ENCODE data around the gene ELN. TPM values are rescaled to one million over a fixed set of nuclear protein-coding genes. Genes with fewer than 3 reads are reported as not detected.
A peak's percentile ranks its signal among the peaks of the same experiment; 100 is the strongest.

ELN gene
- total and polyA plus RNA-seq, 11 donors, result 17.4 to 81.1 (median 42.8) TPM

DNA sequence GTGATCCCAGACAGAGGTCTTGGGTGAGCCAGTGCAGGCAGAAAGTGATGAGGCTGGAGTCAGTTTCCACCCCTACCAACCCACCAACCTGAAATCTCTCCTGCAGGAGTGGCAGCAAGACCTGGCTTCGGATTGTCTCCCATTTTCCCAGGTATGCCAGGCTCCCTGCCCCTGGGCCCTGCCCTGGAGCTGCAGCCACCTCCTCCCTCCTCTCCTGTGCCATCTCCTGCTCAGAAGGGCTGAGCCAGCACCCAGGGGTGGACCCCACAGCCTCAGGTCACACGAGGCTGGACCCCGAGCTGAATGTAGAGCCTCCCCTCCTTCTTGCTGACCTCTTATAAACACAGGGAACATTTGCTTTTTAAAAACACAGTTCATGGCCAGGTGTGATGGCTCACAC, 38.7 kb downstream of the ELN start:
- WGBS, 4 donors, result 87 to 90% (median 88%) methylated on average over 3 of the region's 3 CpGs
- Histone ChIP-seq H3K36me3 (peaks cover 0 to 51% (median 11%) of the 10 kb centered on the region in 9 donors), H3K4me1 (peaks cover 0 to 13% (median 6%) of the 10 kb centered on the region in 12 donors), H3K27me3 (no peaks in the 10 kb centered on the region), H3K4me3 (no peak overlapping the region), H3K27ac (no peak overlapping the region), H3K9me3 (no peaks in the 10 kb centered on the region)
- DNase-seq (peak in 1 of 5 donors; percentile 26), ATAC-seq (no peak)
- TF ChIP-seq POLR2A (IDR thresholded peaks at IDR 0.05), result no peak
- TF ChIP-seq, protein P1, sequence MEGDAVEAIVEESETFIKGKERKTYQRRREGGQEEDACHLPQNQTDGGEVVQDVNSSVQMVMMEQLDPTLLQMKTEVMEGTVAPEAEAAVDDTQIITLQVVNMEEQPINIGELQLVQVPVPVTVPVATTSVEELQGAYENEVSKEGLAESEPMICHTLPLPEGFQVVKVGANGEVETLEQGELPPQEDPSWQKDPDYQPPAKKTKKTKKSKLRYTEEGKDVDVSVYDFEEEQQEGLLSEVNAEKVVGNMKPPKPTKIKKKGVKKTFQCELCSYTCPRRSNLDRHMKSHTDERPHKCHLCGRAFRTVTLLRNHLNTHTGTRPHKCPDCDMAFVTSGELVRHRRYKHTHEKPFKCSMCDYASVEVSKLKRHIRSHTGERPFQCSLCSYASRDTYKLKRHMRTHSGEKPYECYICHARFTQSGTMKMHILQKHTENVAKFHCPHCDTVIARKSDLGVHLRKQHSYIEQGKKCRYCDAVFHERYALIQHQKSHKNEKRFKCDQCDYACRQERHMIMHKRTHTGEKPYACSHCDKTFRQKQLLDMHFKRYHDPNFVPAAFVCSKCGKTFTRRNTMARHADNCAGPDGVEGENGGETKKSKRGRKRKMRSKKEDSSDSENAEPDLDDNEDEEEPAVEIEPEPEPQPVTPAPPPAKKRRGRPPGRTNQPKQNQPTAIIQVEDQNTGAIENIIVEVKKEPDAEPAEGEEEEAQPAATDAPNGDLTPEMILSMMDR (IDR thresholded peaks at IDR 0.05), result no peak
- intact Hi-C loops (cut with DNase I), result loop anchor here in 7 of 10 donors (5.0 to 10.0 kb wide), 5 partner anchors 118 to 336 kb away; no protein-coding TSS in a partner anchor

DNA sequence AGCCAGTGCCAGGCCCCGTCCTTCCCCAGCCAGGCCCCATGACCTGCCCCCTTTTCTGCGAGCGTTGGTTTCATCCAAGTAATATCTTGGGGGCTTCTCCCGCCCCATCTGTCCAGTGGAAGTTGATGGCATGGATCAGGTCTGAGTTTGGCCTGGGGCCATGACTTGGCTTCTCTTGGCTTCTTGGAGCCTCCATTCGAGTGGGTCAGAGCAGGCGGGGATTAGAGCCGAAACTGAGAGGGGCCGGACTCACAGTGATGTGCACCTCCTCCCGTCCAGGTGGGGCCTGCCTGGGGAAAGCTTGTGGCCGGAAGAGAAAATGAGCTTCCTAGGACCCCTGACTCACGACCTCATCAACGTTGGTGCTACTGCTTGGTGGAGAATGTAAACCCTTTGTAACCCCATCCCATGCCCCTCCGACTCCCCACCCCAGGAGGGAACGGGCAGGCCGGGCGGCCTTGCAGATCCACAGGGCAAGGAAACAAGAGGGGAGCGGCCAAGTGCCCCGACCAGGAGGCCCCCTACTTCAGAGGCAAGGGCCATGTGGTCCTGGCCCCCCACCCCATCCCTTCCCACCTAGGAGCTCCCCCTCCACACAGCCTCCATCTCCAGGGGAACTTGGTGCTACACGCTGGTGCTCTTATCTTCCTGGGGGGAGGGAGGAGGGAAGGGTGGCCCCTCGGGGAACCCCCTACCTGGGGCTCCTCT, 40.6 kb downstream of the ELN start:
- no peak overlapping the region for H3K27ac ChIP-seq
- 85 to 93% (median 87%) methylated on average over 14 to 20 of the region's 20 CpGs for WGBS, 4 donors
- peak in 1 of 4 donors; percentile 37 for ATAC-seq

DNA sequence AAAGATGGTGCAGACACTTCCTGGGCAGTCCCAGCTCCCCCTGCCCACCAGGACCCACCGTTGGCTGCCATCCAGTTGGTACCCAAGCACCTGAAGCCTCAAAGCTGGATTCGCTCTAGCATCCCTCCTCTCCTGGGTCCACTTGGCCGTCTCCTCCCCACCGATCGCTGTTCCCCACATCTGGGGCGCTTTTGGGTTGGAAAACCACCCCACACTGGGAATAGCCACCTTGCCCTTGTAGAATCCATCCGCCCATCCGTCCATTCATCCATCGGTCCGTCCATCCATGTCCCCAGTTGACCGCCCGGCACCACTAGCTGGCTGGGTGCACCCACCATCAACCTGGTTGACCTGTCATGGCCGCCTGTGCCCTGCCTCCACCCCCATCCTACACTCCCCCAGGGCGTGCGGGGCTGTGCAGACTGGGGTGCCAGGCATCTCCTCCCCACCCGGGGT, 41.1 kb downstream of the ELN start:
- Histone ChIP-seq H3K4me3 (no peak overlapping the region), H3K36me3 (peaks cover 0 to 31% (median 5%) of the 10 kb centered on the region in 9 donors), H3K27me3 (no peaks in the 10 kb centered on the region), H3K27ac (no peak overlapping the region), H3K9me3 (no peaks in the 10 kb centered on the region), H3K4me1 (no peaks in the 10 kb centered on the region)
- intact Hi-C loops (cut with DNase I), result loop anchor here in 8 of 10 donors (2.0 to 10.0 kb wide), 6 partner anchors 116 to 333 kb away; no protein-coding TSS in a partner anchor
- WGBS, 4 donors, result 92 to 95% (median 93%) methylated on average over 16 of the region's 16 CpGs
- TF ChIP-seq, protein P1 (IDR thresholded peaks at IDR 0.05), result no peak
- TF ChIP-seq POLR2A (IDR thresholded peaks at IDR 0.05), result no peak
- no peak for ATAC-seq
- peak in 1 of 5 donors; percentile 57 for DNase-seq

More for the DNA sequence above, 40.6 kb downstream of the ELN start:
- intact Hi-C loops (cut with DNase I), result loop anchor here in 8 of 10 donors (1.0 to 10.0 kb wide), 7 partner anchors 116 to 334 kb away; no protein-coding TSS in a partner anchor
- TF ChIP-seq, protein P1 (IDR thresholded peaks at IDR 0.05), result no peak
- no peak for TF ChIP-seq POLR2A (IDR thresholded peaks at IDR 0.05)
- H3K4me3 ChIP-seq, result no peak overlapping the region
- H3K9me3 ChIP-seq, result no peaks in the 10 kb centered on the region
- DNase-seq, result peak in 2 of 5 donors; percentile 42 to 58
- no peaks in the 10 kb centered on the region for H3K4me1 ChIP-seq
- peaks cover 0 to 36% (median 5%) of the 10 kb centered on the region in 9 donors for H3K36me3 ChIP-seq
- no peaks in the 10 kb centered on the region for H3K27me3 ChIP-seq
